ENCODE data around the gene ACTN2.

Gene ACTN2

GRCh38 chr1:236691348-236691747, 5.0 kb downstream of the ACTN2 start:
- no peak for DNase-seq (ENCODE audit: low spot score)

GRCh38 chr1:236692128-236692527, 5.8 kb downstream of the ACTN2 start:
- no peak for DNase-seq (ENCODE audit: low spot score)

GRCh38 chr1:236692742-236693141, 6.4 kb downstream of the ACTN2 start:
- no peak for DNase-seq (ENCODE audit: low spot score)

GRCh38 chr1:236699366-236699765, 13.1 kb downstream of the ACTN2 start:
- DNase-seq (ENCODE audit: low spot score): no peak

- no peak for DNase-seq (ENCODE audit: low spot score)
Observed at GRCh38 chr1:236700903-236701302, 14.6 kb downstream of the ACTN2 start.

- no peak for DNase-seq (ENCODE audit: low spot score)
Observed at GRCh38 chr1:236701782-236702181, 15.5 kb downstream of the ACTN2 start.

GRCh38 chr1:236702791-236703394, 16.6 kb downstream of the ACTN2 start:
- no peak for DNase-seq (ENCODE audit: low spot score)

GRCh38 chr1:236705771-236706170, 19.5 kb downstream of the ACTN2 start:
- no peak for DNase-seq (ENCODE audit: low spot score)

GRCh38 chr1:236706183-236706582, 19.9 kb downstream of the ACTN2 start:
- no peak for DNase-seq (ENCODE audit: low spot score)

GRCh38 chr1:236710328-236710892, 24.1 kb downstream of the ACTN2 start:
- DNase-seq (ENCODE audit: low spot score): no peak

- DNase-seq (ENCODE audit: low spot score): no peak
Observed at GRCh38 chr1:236716160-236716559, 29.9 kb downstream of the ACTN2 start.

- DNase-seq (ENCODE audit: low spot score): no peak
Observed at GRCh38 chr1:236717811-236718210, 31.5 kb downstream of the ACTN2 start.

GRCh38 chr1:236718328-236718727, 32.0 kb downstream of the ACTN2 start:
- DNase-seq (ENCODE audit: low spot score): no peak

GRCh38 chr1:236720206-236720605, 33.9 kb downstream of the ACTN2 start:
- no peak for DNase-seq (ENCODE audit: low spot score)

- DNase-seq (ENCODE audit: low spot score): no peak
Observed at GRCh38 chr1:236720611-236721010, 34.3 kb downstream of the ACTN2 start.

GRCh38 chr1:236724049-236724448, 37.8 kb downstream of the ACTN2 start:
- DNase-seq (ENCODE audit: low spot score): no peak

- no peak for DNase-seq (ENCODE audit: low spot score)
Observed at GRCh38 chr1:236724506-236724905, 38.2 kb downstream of the ACTN2 start.

GRCh38 chr1:236725668-236726067, 39.4 kb downstream of the ACTN2 start:
- DNase-seq (ENCODE audit: low spot score): no peak

GRCh38 chr1:236727521-236727920, 41.2 kb downstream of the ACTN2 start:
- no peak for DNase-seq (ENCODE audit: low spot score)

- no peak for DNase-seq (ENCODE audit: low spot score)
Observed at GRCh38 chr1:236728752-236729151, 42.5 kb downstream of the ACTN2 start.

GRCh38 chr1:236733653-236734052, 47.4 kb downstream of the ACTN2 start:
- no peak for DNase-seq (ENCODE audit: low spot score)

GRCh38 chr1:236734141-236734765, 48.0 kb downstream of the ACTN2 start:
- DNase-seq (ENCODE audit: low spot score): no peak

- DNase-seq (ENCODE audit: low spot score): no peak
Observed at GRCh38 chr1:236736761-236737160, 50.5 kb downstream of the ACTN2 start.

- no peak for DNase-seq (ENCODE audit: low spot score)
Observed at GRCh38 chr1:236741753-236742152, 55.5 kb downstream of the ACTN2 start.
